ENCODE data around the gene NPLOC4.
"Not testable (repeated sequence)": the region's sequence is repeated elsewhere in the genome, so short reads cannot be mapped to it uniquely, and the experiment has no call there.

NPLOC4 gene

DNA sequence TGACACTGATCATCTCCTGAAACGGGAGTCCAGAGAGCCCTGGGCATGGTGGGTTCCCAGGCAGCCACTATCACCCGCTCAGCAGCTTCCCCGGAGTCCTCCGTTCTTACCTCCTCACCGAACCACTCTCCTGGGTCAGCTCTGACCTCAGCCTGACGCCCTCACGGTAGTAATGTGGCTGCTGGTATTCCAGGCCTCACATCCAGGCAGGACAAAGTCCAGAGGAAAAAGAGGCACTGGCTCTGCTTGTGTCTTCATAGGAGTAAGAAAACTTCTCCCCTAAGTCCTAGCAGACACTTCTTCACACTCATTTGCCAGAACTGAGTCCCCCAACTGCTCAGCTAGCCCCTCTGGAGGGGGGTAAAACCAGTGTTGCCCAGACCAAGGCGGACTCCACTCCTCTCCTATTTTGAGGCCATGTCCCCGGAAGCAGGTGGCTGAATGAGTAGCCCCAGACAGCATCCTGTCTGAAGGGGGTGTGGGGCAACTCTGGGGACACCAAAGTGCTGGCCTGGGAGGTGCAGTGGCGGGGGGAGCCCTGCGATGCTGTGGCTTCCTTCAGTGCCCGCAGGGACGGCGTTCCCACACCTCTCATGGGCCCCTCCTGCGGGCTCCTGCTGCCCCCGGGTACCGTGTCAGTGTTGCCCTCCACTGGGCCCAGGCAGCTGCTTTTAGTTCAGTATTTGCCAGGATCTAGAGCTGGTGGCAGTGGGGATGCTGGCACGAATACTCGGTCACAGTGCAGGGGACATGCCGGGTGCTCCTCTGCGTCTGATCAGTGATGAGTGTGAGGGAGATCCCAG, 103.4 kb downstream of the NPLOC4 start:
- TF ChIP-seq, protein P1, sequence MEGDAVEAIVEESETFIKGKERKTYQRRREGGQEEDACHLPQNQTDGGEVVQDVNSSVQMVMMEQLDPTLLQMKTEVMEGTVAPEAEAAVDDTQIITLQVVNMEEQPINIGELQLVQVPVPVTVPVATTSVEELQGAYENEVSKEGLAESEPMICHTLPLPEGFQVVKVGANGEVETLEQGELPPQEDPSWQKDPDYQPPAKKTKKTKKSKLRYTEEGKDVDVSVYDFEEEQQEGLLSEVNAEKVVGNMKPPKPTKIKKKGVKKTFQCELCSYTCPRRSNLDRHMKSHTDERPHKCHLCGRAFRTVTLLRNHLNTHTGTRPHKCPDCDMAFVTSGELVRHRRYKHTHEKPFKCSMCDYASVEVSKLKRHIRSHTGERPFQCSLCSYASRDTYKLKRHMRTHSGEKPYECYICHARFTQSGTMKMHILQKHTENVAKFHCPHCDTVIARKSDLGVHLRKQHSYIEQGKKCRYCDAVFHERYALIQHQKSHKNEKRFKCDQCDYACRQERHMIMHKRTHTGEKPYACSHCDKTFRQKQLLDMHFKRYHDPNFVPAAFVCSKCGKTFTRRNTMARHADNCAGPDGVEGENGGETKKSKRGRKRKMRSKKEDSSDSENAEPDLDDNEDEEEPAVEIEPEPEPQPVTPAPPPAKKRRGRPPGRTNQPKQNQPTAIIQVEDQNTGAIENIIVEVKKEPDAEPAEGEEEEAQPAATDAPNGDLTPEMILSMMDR (conservative IDR thresholded peaks at IDR 0.05), result no peak
- no peak overlapping the region for H3K27ac ChIP-seq

DNA sequence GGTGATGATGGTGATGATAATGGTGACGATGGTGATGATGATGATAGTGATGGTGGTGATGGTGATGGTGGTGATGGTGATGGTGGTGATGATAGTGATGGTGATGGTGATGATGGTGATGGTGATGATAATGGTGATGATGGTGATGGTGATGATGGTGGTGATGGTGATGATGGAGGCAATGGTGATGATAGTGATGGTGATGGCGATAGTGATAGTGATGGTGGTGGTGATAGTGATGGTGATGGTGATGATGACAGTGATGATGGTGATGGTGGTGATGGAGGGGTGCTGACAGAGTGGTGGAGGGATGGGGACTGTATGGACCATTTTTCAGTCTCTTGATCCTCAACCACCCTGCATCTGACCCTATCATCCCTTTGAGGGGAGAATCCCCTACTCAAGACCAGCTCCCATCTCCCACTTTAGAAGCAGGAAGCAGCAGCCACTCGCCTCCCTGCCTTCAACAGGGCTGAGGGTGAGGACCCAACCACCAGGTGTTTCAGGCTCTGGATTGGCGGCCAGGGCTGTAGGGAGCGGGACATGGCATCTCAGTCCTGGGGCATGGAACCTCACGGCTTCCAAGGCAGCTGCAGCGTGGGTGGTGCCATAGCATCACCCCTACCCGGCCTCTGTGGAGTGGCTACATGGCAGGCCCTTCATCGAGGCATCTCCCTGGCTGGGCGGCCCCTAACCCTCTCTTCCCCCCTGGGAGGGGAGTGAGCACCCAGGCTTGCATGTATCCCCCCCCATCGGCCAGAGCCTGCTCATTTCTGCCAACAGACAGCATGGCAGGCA, 104.2 kb downstream of the NPLOC4 start:
- TF ChIP-seq, protein P1 (conservative IDR thresholded peaks at IDR 0.05), result no peak
- H3K27ac ChIP-seq, result no peak overlapping the region

DNA sequence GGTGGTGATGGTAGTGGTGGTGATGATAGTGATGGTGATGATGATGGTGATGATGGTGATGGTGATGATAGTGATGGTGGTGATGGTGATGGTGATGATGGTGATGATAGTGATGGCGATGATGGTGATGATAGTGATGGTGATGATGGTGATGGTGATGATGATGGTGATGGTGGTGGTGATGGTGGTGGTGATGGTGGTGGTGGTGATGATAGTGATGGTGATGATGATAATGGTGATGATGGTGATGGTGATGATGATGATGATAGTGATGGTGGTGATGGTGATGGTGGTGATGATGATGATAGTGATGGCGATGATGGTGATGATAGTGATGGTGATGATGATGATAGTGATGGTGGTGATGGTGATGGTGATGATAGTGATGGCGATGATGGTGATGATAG, 104.9 kb downstream of the NPLOC4 start:
- H3K27ac ChIP-seq, result not testable (repeated sequence)

DNA sequence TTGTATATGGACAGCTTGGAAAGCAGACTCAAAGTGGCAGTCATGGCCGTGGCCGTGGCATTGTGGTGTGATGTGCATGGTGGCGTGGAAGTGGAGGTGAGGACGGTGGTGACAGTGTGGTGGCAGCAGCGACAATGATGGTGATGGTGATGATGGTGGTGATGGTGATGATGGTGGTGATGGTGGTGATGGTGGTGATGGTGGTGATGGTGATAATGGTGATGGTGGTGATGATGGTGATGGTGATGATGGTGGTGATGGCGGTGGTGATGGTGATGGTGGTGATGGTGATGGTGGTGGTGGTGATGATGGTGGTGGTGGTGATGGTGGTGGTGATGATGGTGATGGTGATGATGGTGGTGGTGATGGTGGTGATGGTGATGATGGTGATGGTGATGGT, 105.9 kb downstream of the NPLOC4 start:
- not testable (repeated sequence) for H3K27ac ChIP-seq

DNA sequence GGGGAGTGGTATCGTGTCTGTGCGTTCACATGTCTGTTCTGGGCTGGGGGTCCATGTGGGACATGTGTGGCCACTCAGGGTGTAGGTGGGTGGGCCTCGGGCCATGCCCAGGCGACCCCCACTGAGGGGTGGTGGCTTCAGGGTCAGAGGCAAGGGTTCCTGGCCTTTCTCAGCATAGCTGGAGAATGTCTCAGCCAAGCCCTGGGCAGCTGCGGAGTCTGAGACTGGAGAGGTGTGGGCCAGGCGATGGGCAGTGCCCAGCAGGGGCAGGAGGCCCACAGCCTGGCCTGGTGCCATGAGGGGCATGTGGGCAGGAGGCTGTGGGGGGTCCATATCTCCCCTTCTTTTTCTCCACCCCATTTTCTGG, 107.5 kb downstream of the NPLOC4 start:
- no peak overlapping the region; the same call in 1 of the 2 replicates for H3K27ac ChIP-seq
- TF ChIP-seq, protein P1 (conservative IDR thresholded peaks at IDR 0.05), result no peak

DNA sequence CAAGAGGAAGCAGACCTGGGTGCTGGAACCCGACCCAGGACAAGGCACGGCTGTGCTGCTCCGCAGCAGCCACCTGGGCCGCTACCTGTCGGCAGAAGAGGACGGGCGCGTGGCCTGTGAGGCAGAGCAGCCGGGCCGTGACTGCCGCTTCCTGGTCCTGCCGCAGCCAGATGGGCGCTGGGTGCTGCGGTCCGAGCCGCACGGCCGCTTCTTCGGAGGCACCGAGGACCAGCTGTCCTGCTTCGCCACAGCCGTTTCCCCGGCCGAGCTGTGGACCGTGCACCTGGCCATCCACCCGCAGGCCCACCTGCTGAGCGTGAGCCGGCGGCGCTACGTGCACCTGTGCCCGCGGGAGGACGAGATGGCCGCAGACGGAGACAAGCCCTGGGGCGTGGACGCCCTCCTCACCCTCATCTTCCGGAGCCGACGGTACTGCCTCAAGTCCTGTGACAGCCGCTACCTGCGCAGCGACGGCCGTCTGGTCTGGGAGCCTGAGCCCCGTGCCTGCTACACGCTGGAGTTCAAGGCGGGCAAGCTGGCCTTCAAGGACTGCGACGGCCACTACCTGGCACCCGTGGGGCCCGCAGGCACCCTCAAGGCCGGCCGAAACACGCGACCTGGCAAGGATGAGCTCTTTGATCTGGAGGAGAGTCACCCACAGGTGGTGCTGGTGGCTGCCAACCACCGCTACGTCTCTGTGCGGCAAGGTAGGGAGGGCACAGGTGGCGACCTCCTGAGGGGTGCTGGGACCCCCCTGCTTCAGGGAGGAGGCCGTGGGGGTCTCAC, 108.1 kb downstream of the NPLOC4 start:
- H3K27ac ChIP-seq, result peak overlapping the region; percentile 47; the same call in 1 of the 2 replicates
- TF ChIP-seq, protein P1 (conservative IDR thresholded peaks at IDR 0.05), result no peak

DNA sequence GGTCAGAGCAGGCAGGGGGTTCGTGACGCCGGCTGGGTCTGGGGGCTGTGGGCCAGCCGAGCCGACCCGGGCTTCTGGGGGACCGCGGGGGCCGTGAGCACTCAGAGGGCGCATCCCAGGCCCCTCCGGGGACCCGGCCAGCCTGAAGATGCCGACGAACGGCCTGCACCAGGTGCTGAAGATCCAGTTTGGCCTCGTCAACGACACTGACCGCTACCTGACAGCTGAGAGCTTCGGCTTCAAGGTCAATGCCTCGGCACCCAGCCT, 108.6 kb downstream of the NPLOC4 start:
- TF ChIP-seq, protein P1 (conservative IDR thresholded peaks at IDR 0.05), result no peak
- H3K27ac ChIP-seq, result peak overlapping the region; percentile 47; the same call in 1 of the 2 replicates

DNA sequence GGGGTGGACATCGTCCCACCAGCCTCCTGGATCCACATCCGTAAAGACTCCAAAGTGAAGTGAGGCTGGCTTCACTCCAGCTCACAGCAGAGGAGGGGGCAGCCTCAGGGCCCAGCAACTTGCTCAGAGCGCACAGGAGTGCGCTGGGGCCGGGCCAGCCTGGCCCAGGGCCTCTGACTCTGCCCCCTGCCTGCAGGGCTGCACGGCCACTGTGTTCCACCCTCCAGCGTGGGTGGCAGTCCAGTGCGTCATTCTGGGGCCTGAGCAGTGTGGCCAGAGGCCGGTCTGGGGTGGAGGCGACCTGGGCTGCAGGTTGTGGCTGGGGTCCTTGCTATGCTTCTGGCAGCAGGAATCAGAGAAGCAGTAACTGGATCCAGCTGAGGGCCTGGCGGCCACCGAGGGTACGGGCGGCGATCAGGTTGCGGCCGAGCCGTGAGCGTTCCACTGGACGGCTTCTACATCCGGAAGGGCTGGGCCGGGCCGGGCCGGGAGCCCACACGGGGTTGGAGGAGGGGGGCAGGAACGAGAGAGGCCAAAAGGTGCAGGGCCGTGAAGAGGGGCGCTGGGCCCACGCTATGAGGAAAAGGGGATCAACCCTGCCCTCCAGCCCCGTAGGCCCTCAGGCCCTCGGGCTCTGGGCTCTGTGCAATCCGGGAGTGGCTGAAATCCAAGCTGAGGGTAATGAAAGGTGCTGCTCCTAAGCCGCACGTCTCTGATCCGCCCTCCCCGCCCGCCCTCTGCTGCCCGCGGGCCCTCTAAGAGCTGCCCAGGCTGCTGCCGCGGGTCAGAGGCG, 109.1 kb downstream of the NPLOC4 start, which contains the start of gene FSCN2:
Gene FSCN2, plus strand, starts transcription at position 787 of the 793 bp plus-strand sequence. CDS start 155 bp downstream, outside the sequence.
- TF ChIP-seq, protein P1 (conservative IDR thresholded peaks at IDR 0.05), result no peak
- H3K27ac ChIP-seq, result peak within 1 kb of the TSS; percentile 47; the same call in 1 of the 2 replicates
